ENCODE data around the gene MAD1L1.
"Not testable (repeated sequence)": the region's sequence is repeated elsewhere in the genome, so short reads cannot be mapped to it uniquely, and the experiment has no call there.

The MAD1L1 gene

GRCh38 chr7:1866601-1867000, 366.1 kb downstream of the MAD1L1 start:
- no peak for DNase-seq

GRCh38 chr7:1865571-1866255, 367.0 kb downstream of the MAD1L1 start:
- DNase-seq, result no peak

GRCh38 chr7:1865000-1865555, 367.7 kb downstream of the MAD1L1 start:
- no peak for DNase-seq

GRCh38 chr7:1864161-1864940, 368.4 kb downstream of the MAD1L1 start:
- DNase-seq, result no peak

GRCh38 chr7:1863091-1863900, 369.4 kb downstream of the MAD1L1 start:
- no peak for DNase-seq

GRCh38 chr7:1862560-1862959, 370.2 kb downstream of the MAD1L1 start:
- DNase-seq, result no peak

GRCh38 chr7:1861799-1862458, 370.8 kb downstream of the MAD1L1 start:
- no peak for DNase-seq

- not testable (repeated sequence) for DNase-seq
Observed at GRCh38 chr7:1860881-1861798, 371.6 kb downstream of the MAD1L1 start.

- no peak for DNase-seq
Observed at GRCh38 chr7:1859266-1860035, 373.3 kb downstream of the MAD1L1 start.

GRCh38 chr7:1858435-1859265, 374.1 kb downstream of the MAD1L1 start:
- DNase-seq, result no peak

- no peak for DNase-seq
Observed at GRCh38 chr7:1857487-1858421, 375.0 kb downstream of the MAD1L1 start.

GRCh38 chr7:1856888-1857441, 375.8 kb downstream of the MAD1L1 start:
- no peak for DNase-seq

GRCh38 chr7:1856161-1856887, 376.4 kb downstream of the MAD1L1 start:
- DNase-seq, result no peak

GRCh38 chr7:1855725-1856160, 377.0 kb downstream of the MAD1L1 start:
- DNase-seq, result no peak

- DNase-seq, result no peak
Observed at GRCh38 chr7:1854866-1855724, 377.6 kb downstream of the MAD1L1 start.

All from cerebellar nuclear complex (tissue), 1 donor.